H1 (cell line): ENCODE results near the gene NR2F6. TPM values are rescaled to one million over a fixed set of nuclear protein-coding genes. Genes with fewer than 3 reads are reported as not detected.

ENCODE experiments used
- EGR1 ChIP-seq: IDR thresholded peaks from 2 replicates; pipeline ENCODE4 v1.6.1; 2011; ENCODE audit warnings: low read depth, low read length, borderline replicate concordance
- POLR2A ChIP-seq, 2 experiments: IDR thresholded peaks; 1 replicate in 1 of 2; 2 replicates in 1 of 2; pipeline ENCODE4 v1.6.1; 2011; ENCODE audit warnings: low read depth in 2 of 2, low read length in 2 of 2, mild to moderate bottlenecking in 2 of 2; ENCODE audit errors: control extremely low read depth in 1 of 2
- SP1 ChIP-seq: IDR thresholded peaks from 2 replicates; pipeline ENCODE4 v1.6.1; 2011; ENCODE audit warnings: low read depth, low read length
- polyA plus RNA-seq, 7 experiments: library from polyadenylated mRNA; depleted of rRNA in 3 of 7; stranded (reverse) in 5 of 7; unstranded in 2 of 7; fragments of >200 nt in 5 of 7; fragments of 200-250 nt in 2 of 7; gene quantifications; 1 replicate in 5 of 7; 2 replicates in 1 of 7; 4 replicates in 1 of 7; pipeline versions ENCODE4 v1.2.1 to v1.2.3, GENCODE V29; 2011 to 2013; ENCODE audit warnings: missing spikeins in 2 of 7, mixed read lengths in 2 of 7
- total RNA-seq: library from RNA; stranded (reverse); fragmentation: NEBNext Ultra II Directional; extraction: Animal tissue kit (Norgen Biotek cat#: 25700); gene quantifications from 2 replicates; pipeline ENCODE4 v1.2.1, GENCODE V29; 2021

The NR2F6 gene
- total and polyA plus RNA-seq, 2 of the 8 experiments (the other 6 are each of a cell fraction or from before 2014, with no cell fraction given) = 99.7 to 114 TPM

DNA sequence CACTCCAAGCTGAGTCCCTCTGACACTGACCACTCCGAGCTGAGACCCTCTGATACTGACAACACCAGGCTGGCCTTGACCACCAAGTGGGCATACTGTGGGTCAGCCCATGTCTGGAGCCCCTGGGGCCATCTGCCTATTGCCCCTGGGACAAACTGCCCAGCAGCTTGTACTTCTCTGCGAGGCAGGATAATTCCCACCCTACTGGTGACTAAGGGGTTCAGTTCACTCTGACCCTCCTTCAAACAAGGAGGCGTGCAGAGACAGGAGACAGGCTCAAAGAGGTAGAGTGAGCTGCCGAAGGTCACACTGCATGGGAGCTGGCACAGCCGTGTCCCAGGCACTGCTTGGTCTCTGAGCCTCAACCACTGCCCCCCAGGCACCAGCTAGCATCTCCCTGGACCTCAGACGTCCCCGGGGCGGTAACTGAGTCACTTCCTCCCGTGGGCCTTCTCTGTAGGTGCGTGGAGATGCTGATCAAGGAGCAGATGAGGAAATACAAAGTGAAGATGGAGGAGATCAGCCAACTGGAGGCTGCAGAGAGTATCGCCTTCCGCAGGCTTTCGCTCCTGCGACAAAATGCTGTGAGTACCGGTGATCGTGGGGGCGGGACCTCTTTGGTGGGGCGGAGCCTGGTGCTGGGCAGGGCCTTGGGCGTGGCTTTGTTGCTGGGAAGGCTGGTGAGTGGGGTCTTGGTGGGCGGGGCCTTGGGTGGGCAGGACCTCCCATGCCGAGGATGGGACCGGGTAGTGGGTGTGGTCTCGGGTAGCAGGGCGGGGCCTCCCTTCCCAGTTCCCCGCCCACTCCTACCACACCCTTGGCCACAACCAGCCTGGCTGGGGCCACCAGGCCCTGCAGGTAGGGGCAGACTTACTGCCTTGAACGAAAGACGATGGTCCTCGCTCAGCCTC, 36.3 kb downstream of the NR2F6 start (continued):
- TF ChIP-seq POLR2A (IDR thresholded peaks at IDR 0.05; ENCODE audit: control extremely low read depth in 1 of 2, low read depth in 2 of 2, low read length in 2 of 2) = peak in 1 of 2 experiments; percentile 70; a peak in 1 of 3 replicates
- peak; percentile 37; the same call in 1 of the 2 replicates for TF ChIP-seq EGR1
- TF ChIP-seq SP1 = peak; percentile 80; the same call in 1 of the 2 replicates
